HUDEP-2 (cell line): ENCODE results near the gene KCNH1.

Experiments used
- DNase-seq, 76 experiments: peaks; one replicate each; lab custom pipeline; 2025; ENCODE audit not compliant: unreplicated experiment in 76 of 76; lab: John Stamatoyannopoulos, UW

Gene KCNH1

DNA sequence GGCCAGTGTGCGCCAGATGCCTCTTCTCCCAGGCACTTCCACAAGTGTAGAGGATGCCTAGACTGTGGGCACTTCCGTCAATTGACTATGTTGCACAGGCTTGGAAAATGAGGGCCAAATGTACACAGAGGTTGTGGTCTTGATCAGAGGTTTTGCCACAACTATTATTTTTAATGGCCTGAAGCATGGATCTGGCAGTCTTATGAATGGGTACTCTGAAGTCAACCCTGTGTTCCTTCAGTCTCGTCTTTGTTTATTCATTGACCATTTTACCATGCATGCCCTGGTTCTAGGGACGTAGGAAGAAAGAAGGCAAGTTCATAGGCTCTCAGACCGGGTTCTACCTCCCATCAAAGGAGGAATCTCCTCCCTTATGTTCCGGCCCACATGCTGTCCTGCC is 476.1 kb downstream of the KCNH1 start:
- no peak for DNase-seq

- DNase-seq: no peak
Measured at GRCh38 chr1:210655511-210655910, 478.4 kb downstream of the KCNH1 start.

DNA sequence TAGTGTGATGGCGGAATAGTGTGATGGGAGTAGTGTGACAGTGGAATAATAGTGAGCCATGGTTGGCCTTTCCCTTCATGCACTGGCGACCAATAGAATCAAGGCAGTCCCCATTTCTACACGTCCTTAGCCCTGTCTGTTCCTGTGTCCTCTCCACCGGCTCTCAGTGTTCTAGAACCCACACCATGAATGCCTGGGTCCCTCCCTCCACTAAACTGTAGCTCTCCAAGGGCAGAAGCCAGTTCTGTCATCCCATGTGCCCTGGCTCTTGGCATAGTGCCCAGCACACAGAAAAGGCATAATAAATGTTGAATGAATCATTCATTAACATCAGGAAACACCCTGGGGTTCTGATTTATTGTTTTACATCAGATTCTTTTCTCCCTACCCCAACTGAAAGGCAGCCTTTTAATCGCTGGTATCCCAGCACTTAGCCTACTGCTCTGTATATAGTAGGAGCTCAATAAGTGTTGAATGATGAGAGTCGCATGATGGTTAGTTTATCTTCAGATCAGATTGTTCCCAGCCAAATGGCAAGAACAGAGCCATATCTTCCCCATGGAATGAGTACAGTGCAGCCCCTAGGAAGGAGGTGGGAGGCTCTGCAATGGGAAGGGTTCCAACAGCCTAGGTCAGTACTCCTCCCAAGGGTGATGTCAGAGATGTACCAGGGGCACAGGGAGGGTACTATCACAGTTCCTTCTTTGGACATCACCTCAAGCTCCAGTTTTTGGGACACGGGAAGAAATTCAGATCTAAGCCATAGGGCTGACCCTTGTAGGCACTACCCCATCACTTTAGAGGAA is 479.6 kb downstream of the KCNH1 start:
- no peak for DNase-seq

DNA sequence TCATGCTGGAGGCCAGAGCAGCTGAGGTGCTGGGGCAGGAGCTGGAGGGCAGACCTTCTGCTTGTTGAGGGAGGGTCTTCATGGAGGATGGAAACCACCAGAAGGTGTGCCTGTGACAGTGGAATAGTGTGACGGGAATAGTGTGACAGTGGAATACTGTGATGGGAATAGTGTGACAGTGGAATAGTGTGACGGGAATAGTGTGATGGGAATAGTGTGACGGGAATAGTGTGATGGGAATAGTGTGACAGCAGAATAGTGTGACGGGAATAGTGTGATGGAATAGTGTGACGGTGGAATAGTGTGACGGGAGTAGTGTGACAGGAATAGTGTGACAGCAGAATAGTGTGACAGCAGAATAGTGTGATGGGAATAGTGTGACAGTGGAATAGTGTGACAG is 480.2 kb downstream of the KCNH1 start:
- no peak for DNase-seq

DNA sequence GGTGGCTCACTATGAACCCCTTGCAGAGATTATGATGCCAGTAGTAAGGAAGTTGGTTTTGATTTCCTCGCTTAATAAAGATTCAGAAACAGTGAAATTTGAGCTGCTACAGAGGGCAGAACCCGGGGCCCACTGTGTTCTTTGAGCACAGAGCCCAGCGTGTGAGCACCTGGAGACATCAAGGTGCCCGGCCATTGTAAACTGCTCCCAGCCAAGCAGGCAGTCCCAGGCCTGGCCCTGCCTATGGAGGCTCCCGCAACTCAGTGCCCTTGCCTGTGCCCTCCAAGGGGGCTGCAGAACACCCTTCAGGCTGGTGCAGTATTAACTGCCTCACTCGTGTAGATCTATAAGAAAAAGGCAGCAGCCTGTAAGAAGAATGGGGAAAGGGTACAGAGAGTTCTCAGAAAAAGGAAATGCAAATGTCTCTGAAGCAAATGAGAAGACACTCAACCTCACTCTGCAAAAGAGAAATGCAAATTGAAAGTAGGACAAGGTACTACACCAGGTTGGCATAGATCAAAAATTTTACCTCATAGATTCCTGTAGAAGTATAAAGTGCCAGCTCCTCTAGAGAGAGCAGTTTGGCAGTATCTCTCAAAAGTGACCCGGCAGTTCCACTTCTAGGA is 481.5 kb downstream of the KCNH1 start:
- no peak for DNase-seq

DNA sequence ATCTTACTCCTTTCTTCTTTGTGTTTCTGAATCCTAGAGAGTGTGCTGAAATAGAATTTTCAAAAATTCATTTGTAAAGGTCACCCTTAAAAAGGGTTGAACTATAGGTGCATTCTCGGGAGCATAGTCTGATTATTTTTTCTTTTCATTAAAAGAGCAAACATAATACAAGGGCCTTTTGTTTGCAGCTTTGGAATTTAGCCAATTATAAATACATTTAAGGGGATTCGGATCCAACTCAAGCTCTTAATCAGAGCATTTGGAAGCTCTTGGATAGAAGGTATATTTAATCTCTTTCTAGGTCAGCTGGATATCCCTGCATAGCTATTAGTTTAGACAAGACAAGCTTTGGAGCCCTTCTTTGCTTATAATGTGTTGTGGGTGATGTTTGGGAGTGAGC is 483.5 kb downstream of the KCNH1 start:
- no peak for DNase-seq

GRCh38 chr1:210648588-210649269 is 485.2 kb downstream of the KCNH1 start:
- DNase-seq: no peak

DNA sequence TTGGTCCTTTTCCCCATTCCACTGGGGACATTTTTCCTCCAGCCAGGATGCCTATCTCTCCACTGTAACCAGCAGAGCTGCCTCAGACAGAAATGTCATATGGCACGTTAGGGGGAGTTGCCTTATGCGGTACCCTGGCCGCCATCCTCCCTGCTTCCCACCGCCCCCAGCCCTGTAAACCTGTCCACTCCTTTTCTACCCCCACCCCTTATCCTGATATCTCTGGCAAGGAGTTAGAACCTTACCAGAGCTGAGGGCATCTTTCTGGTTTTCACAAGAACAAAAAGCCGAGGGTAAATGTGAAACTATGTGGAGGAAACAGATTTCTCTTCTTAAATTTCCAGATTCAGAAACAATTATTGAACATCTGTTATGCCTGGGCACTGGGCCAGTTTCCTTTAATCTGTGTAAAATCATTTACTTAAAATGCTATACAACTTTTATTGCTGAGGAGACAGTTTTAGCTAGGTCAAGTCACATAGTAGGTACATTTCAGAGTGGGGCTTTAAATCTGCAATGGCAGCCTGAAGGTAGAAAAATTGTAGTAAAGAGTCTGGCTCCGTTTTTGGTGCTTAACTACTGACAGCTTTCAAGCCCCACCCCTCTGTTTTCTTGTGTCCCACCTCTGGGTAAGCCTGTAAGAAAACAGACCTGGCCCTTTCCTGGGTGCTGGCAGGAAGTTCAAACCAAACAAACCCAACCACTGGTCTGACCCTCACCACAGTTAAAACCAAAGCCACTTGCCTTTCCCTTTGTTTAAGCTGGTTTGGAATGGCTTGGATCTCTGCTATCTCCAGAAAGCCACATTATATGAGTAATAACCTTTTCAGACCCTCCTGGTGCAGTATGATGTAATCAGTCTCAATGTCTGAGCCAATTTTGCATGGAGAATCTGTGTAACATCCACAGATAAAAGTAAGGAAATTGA is 486.3 kb downstream of the KCNH1 start:
- no peak for DNase-seq

DNA sequence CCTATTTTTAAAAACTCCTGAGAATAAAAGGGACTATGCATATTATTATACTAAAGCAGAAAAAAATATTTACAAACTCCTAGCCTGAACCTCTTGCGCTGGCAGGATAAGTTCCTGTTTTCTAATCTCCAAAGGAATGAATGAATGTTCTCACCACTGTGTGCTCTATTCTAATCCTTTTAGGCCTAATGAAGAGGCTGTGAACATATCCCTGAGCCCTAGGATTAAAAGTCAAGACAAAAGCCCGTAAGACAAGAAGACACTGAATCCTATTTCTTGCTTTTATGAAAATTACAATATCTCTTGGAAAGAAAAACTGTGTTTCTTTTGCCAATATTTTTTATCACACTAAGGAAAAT is 487.7 kb downstream of the KCNH1 start:
- DNase-seq: no peak

GRCh38 chr1:210645582-210646257 is 488.2 kb downstream of the KCNH1 start:
- no peak for DNase-seq

DNA sequence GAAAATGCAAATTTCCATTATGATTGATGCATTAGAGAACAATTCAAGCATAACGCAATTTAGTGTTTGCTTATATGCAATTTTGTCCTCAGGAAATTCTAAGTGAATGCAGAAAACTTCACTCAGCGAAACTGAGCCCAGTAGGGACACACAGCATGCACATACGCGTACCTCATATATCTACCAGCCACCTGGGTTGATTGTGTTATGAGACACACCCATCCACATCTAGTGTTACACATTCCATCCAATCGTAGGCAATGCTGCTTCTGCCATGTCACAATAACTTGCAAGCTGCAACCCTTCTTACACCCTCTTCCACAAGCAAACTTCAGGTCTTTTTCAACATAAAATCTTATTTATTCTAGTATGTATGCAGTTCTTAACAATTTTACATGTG is 492.4 kb downstream of the KCNH1 start:
- DNase-seq: no peak

DNA sequence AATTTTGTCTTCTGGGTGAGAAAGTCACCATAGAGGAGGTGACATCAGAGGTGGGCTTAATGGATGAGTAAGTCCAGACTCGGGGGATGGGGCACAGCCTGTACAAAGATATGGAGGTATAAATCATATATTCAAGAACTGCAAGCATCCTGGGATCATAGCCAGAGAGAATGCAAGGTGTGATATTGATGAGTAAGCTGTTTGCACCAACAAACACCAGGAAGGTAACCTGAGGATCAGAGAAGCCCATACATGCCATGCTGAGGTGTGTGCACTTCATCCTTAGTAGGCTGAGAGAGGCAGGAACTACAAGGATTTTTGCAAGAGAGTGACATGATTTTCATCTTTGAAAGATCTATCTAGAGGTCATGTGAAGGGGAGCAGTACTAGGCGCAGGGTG is 498.8 kb downstream of the KCNH1 start:
- no peak for DNase-seq

DNA sequence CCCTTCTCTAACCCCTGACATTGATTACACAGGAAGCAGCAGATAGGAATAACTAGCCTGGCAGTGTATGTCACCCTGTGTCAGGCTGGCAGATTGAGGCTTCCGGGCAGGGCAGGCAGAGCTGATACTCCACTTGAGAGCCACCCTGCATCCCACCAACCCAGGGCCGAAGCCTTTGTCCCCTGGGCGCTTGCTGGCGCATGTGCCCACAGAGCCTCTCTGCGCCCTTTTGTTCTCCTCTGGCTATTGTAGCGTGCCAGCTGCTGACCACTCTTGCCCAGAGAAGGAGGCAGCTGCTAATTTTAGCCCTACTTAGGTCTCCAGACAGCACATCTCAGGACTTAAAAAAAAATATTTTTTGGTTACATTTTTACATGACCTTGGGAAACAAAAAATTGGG is 500.3 kb downstream of the KCNH1 start:
- DNase-seq: no peak

DNA sequence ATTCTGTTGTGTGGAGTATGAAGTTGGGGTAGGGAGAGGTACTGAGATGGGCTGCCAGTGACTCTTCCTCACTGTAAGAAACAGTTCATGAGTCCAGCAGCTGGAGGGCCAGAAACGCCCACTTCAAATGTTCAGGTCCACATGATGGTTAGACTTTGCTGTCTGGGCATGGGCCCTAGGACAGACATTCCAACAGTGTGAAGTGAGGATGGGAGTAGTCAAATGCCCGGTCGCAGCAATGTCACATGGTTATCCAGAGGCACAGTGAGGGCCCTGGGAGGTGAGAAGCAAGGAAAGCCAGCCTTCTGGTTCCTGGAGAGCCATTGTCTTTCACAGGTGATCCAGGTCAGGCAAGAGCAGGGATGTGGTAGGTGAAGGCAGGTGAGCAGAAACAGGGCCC is 500.8 kb downstream of the KCNH1 start:
- DNase-seq: no peak

DNA sequence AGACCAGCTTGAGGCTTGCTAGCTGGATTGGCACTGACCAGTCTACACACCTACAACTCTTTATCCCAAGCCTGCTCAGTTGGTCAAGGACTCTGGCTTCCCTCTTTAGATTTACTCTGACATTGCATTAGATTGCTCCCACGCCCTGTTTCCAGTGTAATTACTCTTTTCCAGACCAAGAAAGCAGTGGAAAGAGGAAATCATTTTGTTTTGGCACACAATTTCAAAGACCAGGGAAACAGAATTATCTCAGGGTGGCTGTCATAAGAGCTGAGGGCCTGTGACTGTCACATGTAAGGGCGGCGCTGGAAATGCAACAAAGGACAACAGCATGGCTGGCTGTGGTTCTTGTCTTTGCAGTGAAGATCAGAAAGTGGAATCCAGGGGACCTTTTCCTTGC is 502.5 kb downstream of the KCNH1 start:
- DNase-seq: no peak

DNA sequence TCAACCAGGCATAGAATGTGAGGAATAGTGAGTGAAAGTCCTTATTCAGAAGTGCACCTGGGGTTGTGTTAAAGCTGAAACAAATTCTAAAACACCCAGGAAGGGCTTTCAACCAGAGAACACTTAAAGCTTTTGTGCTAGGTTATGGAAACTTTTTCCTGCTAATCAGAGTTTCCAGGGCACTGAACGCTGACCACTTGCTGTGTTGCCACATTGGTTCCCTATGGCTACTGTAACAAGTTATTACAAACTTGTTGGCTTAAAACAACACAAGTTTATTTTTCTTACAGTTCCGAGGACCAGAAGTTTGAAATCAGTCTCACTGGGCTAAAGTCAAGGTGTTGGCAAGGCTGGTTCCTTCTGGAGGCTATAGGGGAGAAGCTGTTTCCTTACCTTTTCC is 504.7 kb downstream of the KCNH1 start:
- DNase-seq: no peak

DNA sequence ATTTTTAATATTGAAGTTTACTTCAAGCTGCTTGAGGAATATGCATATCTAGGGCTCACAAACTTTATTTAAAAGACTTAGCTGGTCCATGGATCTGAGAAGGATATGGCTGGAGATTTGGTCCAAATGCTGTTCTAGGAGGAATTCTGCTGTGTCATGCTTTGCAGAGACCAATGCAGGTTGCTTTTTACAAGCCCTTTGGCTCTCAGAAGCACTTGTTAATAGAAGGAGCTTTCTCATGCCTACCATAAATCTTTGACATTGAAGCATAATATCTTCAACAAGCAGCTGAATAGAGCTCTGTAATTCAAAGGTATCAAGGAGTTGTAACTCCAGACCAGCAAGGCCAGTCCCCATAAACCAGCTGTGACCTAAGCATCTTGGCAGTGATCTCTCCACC is 506.2 kb downstream of the KCNH1 start:
- DNase-seq: no peak
